Lower leg skin (tissue), 4 donors: Measurements from ENCODE around the gene ACTG1. TPM values are rescaled to one million over a fixed set of nuclear protein-coding genes. Genes with fewer than 3 reads are reported as not detected.
"Not testable (repeated sequence)": the region's sequence is repeated elsewhere in the genome, so short reads cannot be mapped to it uniquely, and the experiment has no call there.

ENCODE experiments used
- DNase-seq, 2 donors: peaks; one replicate each; pipeline ENCODE4 v3.0.0-alpha.2; 2019; ENCODE audit warnings: low spot score in 2 of 2
- H3K4me3 ChIP-seq: fragments of 200-600 bp; sonication (generic); 2 replicates; pipeline ENCODE4 v1.5.1; 2017; ENCODE audit warnings: mild to moderate bottlenecking, low read depth; ENCODE audit not compliant: poor library complexity, severe bottlenecking
- POLR2A ChIP-seq, 2 donors: fragments of 450-650 bp; IDR thresholded peaks; one replicate each; pipeline ENCODE4 v1.6.1; 2016 to 2017; ENCODE audit warnings: antibody characterized with exemption in 2 of 2, mild to moderate bottlenecking in 1 of 2, moderate library complexity in 1 of 2
- WGBS, 2 donors: methylation state at CpG; one replicate each; pipeline ENCODE4 v1.1.5; 2018; 5-methylcytosine and 5-hydroxymethylcytosine counted together
- intact Hi-C: fragments of 100-400 bp; cut with DNase I; formaldehyde crosslinking; loops from one replicate; pipeline ENCODE4 v1.15.0; 2023; ENCODE audit warnings: low total_unique reads
- total RNA-seq, 4 donors: library from RNA; depleted of rRNA; stranded (reverse); fragments of >200 nt; gene quantifications; one replicate each; pipeline ENCODE4 v1.1.0, GENCODE V29; 2016
- TF ChIP-seq, protein P1 (sequence below), 3 donors: fragments of 450-650 bp; IDR thresholded peaks; one replicate each; pipeline ENCODE4 v1.5.1; 2016; ENCODE audit warnings: antibody characterized with exemption in 3 of 3, mild to moderate bottlenecking in 3 of 3, moderate library complexity in 2 of 3

The ACTG1 gene
- total RNA-seq, 4 donors from 2014 or later, result 3,349 to 4,521 (median 4,085) TPM

DNA sequence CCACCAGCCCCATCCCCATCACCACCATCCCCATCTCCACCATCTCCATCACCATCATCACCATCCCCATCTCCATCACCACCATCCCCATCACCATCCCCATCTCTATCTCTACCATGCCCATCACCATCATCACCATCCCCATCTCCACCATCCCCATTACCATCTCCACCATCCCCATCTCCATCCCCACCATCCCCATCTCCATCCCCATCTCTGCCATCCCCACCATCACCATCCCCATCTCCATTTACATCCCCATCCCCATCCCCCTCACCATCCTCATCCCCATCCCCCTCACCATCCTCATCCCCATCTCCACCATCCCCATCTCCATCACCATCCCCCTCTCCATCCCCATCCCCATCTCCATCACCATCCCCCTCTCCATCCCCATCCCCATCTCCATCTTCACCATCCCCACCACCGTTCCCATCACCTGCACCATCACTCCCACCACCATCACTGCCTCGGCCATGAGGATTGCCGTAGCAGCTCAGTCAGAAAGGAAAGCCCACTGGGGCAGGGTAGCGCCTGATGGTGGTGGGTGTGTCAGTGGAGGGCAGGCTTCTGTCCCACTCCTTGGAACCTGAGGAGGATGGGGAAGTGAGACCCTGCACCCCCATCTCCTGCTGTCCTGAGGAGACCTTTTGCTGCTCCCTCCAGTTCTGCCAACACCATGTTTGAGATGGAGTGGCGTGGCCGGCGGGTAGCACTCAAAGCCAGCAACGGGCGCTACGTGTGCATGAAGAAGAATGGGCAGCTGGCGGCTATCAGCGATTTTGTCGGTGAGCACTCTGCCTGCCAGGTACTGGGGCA, 23.1 kb upstream of the ACTG1 start:
- 43 to 85% methylated on average over 4 to 13 of the region's 13 CpGs for WGBS, 2 donors
- intact Hi-C loops, result no loop called here
- TF ChIP-seq POLR2A (IDR thresholded peaks at IDR 0.05), result no peak
- TF ChIP-seq, protein P1, sequence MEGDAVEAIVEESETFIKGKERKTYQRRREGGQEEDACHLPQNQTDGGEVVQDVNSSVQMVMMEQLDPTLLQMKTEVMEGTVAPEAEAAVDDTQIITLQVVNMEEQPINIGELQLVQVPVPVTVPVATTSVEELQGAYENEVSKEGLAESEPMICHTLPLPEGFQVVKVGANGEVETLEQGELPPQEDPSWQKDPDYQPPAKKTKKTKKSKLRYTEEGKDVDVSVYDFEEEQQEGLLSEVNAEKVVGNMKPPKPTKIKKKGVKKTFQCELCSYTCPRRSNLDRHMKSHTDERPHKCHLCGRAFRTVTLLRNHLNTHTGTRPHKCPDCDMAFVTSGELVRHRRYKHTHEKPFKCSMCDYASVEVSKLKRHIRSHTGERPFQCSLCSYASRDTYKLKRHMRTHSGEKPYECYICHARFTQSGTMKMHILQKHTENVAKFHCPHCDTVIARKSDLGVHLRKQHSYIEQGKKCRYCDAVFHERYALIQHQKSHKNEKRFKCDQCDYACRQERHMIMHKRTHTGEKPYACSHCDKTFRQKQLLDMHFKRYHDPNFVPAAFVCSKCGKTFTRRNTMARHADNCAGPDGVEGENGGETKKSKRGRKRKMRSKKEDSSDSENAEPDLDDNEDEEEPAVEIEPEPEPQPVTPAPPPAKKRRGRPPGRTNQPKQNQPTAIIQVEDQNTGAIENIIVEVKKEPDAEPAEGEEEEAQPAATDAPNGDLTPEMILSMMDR (IDR thresholded peaks at IDR 0.05), result no peak
- no peak overlapping the region for H3K4me3 ChIP-seq
- no peak for DNase-seq

DNA sequence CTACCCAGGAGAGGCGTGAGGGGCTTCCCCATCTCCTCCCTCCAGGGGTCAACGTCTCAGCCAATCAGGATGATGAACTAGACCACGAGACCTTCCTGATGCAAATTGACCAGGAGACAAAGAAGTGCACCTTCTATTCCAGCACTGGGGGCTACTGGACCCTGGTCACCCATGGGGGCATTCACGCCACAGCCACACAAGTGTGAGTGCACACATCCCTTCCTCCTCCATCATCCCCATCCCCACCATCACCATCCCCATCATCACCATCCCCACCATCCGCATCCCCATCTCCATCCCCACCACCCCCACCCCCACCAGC, 22.4 kb upstream of the ACTG1 start:
- WGBS, 2 donors, result 79 to 87% methylated on average over 5 of the region's 5 CpGs
- no peak overlapping the region for H3K4me3 ChIP-seq
- DNase-seq, result no peak
- intact Hi-C loops, result no loop called here
- no peak for TF ChIP-seq POLR2A (IDR thresholded peaks at IDR 0.05)
- TF ChIP-seq, protein P1 (IDR thresholded peaks at IDR 0.05), result no peak

DNA sequence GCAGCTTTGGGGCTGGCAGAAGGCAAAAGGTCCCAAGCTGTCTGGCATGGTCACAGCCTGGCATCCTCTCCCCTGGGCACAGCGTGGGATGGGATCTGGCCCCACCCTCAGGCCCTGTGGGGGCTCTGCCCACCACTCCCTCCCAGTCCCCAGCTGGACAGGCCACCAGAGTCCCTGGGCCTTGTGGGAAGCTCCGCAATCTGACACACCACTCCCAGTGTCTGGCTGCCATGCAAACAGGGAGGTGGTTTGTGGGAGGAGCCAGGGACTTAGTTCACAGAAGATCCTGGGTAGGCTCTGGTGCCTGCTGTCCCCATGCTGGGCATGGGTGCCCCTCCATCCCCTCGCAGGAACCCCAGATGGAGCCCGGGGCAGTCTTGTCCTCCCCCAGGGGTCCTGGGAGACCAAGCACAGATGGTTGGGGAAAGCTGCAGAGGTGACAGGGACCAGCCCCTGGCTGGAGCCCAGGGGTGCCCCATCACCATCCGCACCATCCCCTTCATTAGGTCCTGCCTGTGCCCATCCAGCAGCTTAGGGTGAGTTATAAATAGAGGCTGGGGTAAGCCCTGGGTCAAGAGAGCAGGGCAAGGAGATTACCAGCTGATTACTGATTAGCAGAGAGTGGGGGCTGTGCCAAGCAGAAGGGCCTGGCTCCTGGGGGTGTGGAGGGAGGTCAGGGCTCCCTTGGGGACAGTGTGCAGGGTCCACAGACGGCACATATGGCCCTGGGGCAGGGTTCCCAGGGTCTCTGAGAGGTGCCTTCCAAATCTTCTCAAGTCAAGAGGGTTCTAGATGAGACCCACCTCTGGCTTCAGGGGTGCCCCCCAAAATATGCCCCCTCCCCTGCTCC, 21.8 kb upstream of the ACTG1 start:
- WGBS, 2 donors, result 45 to 57% methylated on average over 5 of the region's 6 CpGs
- no peak for TF ChIP-seq POLR2A (IDR thresholded peaks at IDR 0.05)
- TF ChIP-seq, protein P1 (IDR thresholded peaks at IDR 0.05), result no peak
- H3K4me3 ChIP-seq, result no peak overlapping the region
- intact Hi-C loops, result no loop called here
- DNase-seq, result no peak

DNA sequence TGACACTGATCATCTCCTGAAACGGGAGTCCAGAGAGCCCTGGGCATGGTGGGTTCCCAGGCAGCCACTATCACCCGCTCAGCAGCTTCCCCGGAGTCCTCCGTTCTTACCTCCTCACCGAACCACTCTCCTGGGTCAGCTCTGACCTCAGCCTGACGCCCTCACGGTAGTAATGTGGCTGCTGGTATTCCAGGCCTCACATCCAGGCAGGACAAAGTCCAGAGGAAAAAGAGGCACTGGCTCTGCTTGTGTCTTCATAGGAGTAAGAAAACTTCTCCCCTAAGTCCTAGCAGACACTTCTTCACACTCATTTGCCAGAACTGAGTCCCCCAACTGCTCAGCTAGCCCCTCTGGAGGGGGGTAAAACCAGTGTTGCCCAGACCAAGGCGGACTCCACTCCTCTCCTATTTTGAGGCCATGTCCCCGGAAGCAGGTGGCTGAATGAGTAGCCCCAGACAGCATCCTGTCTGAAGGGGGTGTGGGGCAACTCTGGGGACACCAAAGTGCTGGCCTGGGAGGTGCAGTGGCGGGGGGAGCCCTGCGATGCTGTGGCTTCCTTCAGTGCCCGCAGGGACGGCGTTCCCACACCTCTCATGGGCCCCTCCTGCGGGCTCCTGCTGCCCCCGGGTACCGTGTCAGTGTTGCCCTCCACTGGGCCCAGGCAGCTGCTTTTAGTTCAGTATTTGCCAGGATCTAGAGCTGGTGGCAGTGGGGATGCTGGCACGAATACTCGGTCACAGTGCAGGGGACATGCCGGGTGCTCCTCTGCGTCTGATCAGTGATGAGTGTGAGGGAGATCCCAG, 20.9 kb upstream of the ACTG1 start:
- DNase-seq, result no peak
- TF ChIP-seq POLR2A (IDR thresholded peaks at IDR 0.05), result no peak
- TF ChIP-seq, protein P1 (IDR thresholded peaks at IDR 0.05), result no peak
- 63 to 66% methylated on average over 18 to 20 of the region's 21 CpGs for WGBS, 2 donors
- intact Hi-C loops, result no loop called here
- no peak overlapping the region for H3K4me3 ChIP-seq

- no peak for DNase-seq
- WGBS, 2 donors, result 89 to 95% methylated on average over 11 of the region's 11 CpGs
- TF ChIP-seq POLR2A (IDR thresholded peaks at IDR 0.05), result no peak
- TF ChIP-seq, protein P1 (IDR thresholded peaks at IDR 0.05), result no peak
- intact Hi-C loops, result no loop called here
- H3K4me3 ChIP-seq, result no peak overlapping the region
These were observed 20.1 kb upstream of the ACTG1 start for GRCh38 chr17:81532490-81533287.

DNA sequence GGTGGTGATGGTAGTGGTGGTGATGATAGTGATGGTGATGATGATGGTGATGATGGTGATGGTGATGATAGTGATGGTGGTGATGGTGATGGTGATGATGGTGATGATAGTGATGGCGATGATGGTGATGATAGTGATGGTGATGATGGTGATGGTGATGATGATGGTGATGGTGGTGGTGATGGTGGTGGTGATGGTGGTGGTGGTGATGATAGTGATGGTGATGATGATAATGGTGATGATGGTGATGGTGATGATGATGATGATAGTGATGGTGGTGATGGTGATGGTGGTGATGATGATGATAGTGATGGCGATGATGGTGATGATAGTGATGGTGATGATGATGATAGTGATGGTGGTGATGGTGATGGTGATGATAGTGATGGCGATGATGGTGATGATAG, 19.4 kb upstream of the ACTG1 start:
- WGBS, 2 donors, result 90 to 99% methylated on average over 3 of the region's 3 CpGs
- not testable (repeated sequence) for DNase-seq

GRCh38 chr17:81531013-81531412, 18.4 kb upstream of the ACTG1 start:
- intact Hi-C loops, H3K4me3 ChIP-seq, DNase-seq: not testable (repeated sequence)
- WGBS, 2 donors, result 81 to 82% methylated on average over 6 of the region's 6 CpGs

More for the DNA sequence above, 19.4 kb upstream of the ACTG1 start:
- intact Hi-C loops, H3K4me3 ChIP-seq: not testable (repeated sequence)
